ENCODE results near the gene SH3PXD2A.
A peak's percentile ranks its signal among the peaks of the same experiment; 100 is the strongest.

The SH3PXD2A gene

GRCh38 chr10:103679096-103679790, 176.1 kb downstream of the SH3PXD2A start:
- Histone ChIP-seq H3K23ac (ENCODE audit: low read length) (no peak overlapping the region), H3K4me3 (ENCODE audit: low read length) (no peak overlapping the region), H4K5ac (ENCODE audit: low read length) (no peak overlapping the region), H3K18ac (ENCODE audit: low read length) (no peak overlapping the region), H3K79me2 (ENCODE audit: control insufficient read depth, insufficient read depth, low read length) (no peaks in the 10 kb centered on the region), H3K4me2 (ENCODE audit: low read length) (no peak overlapping the region), H3K4me1 (ENCODE audit: control insufficient read depth, low read depth, low read length) (no peaks in the 10 kb centered on the region), H2BK120ac (ENCODE audit: low read depth, low read length) (no peak overlapping the region), H3K56ac (ENCODE audit: low read length) (no peak overlapping the region), H2BK15ac (replicated peaks; ENCODE audit: low read depth) (no peak overlapping the region), H2BK5ac (ENCODE audit: low read length) (no peak overlapping the region), H3K27me3 (ENCODE audit: insufficient read depth, low read length, poor library complexity) (no peaks in the 10 kb centered on the region), H3K36me3 (ENCODE audit: control insufficient read depth, insufficient read depth, low read length) (no peaks in the 10 kb centered on the region), H3K4ac (ENCODE audit: low read depth, low read length) (no peak overlapping the region), H2AK5ac (ENCODE audit: low read length) (no peak overlapping the region), H3K9ac (ENCODE audit: low read length) (no peak overlapping the region), H3K79me1 (ENCODE audit: low read length) (no peaks in the 10 kb centered on the region), H3K27ac (ENCODE audit: low read depth, low read length) (no peak overlapping the region), H4K8ac (ENCODE audit: low read depth, low read length) (no peak overlapping the region)
- no CpG with 5 or more reads among the region's 4 CpGs for WGBS (ENCODE audit: extremely low coverage, insufficient coverage, low lambda C conversion rate)
- no peak for DNase-seq

DNA sequence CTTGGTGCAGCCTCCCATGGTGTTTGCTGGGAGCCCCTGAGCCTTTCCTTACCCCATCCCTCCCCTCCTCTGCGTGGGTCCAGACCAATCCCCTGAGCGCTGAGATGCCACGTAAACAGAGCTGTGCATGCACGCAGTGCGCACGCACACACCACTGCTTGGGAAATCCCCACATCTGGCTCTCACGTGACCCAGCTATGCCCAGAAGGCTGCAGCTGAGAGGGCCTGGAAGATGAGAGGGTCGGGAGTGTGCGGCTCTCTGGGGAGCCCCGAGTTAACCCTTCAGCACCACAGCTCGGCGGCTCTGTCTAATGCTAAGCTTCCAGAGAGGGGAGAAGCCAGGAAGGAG, 177.2 kb downstream of the SH3PXD2A start:
- no peak overlapping the region for H3K9ac ChIP-seq (ENCODE audit: low read length)
- no peak overlapping the region for H3K18ac ChIP-seq (ENCODE audit: low read length)
- no peak overlapping the region for H3K27ac ChIP-seq (ENCODE audit: low read depth, low read length)
- no peak overlapping the region for H4K5ac ChIP-seq (ENCODE audit: low read length)
- no peaks in the 10 kb centered on the region for H3K27me3 ChIP-seq (ENCODE audit: insufficient read depth, low read length, poor library complexity)
- no peak for DNase-seq
- H2BK120ac ChIP-seq (ENCODE audit: low read depth, low read length): no peak overlapping the region
- H2AK5ac ChIP-seq (ENCODE audit: low read length): no peak overlapping the region
- H3K79me2 ChIP-seq (ENCODE audit: control insufficient read depth, insufficient read depth, low read length): no peaks in the 10 kb centered on the region
- H3K4me2 ChIP-seq (ENCODE audit: low read length): no peak overlapping the region
- no peak overlapping the region for H4K8ac ChIP-seq (ENCODE audit: low read depth, low read length)
- no peak overlapping the region for H3K23ac ChIP-seq (ENCODE audit: low read length)
- H3K4ac ChIP-seq (ENCODE audit: low read depth, low read length): no peak overlapping the region
- H2BK5ac ChIP-seq (ENCODE audit: low read length): no peak overlapping the region
- no CpG with 5 or more reads among the region's 12 CpGs for WGBS (ENCODE audit: extremely low coverage, insufficient coverage, low lambda C conversion rate)
- H2BK15ac ChIP-seq (replicated peaks; ENCODE audit: low read depth): no peak overlapping the region
- no peak overlapping the region for H3K4me3 ChIP-seq (ENCODE audit: low read length)
- H3K36me3 ChIP-seq (ENCODE audit: control insufficient read depth, insufficient read depth, low read length): no peaks in the 10 kb centered on the region
- no peaks in the 10 kb centered on the region for H3K4me1 ChIP-seq (ENCODE audit: control insufficient read depth, low read depth, low read length)
- H3K56ac ChIP-seq (ENCODE audit: low read length): no peak overlapping the region
- H3K79me1 ChIP-seq (ENCODE audit: low read length): no peaks in the 10 kb centered on the region

DNA sequence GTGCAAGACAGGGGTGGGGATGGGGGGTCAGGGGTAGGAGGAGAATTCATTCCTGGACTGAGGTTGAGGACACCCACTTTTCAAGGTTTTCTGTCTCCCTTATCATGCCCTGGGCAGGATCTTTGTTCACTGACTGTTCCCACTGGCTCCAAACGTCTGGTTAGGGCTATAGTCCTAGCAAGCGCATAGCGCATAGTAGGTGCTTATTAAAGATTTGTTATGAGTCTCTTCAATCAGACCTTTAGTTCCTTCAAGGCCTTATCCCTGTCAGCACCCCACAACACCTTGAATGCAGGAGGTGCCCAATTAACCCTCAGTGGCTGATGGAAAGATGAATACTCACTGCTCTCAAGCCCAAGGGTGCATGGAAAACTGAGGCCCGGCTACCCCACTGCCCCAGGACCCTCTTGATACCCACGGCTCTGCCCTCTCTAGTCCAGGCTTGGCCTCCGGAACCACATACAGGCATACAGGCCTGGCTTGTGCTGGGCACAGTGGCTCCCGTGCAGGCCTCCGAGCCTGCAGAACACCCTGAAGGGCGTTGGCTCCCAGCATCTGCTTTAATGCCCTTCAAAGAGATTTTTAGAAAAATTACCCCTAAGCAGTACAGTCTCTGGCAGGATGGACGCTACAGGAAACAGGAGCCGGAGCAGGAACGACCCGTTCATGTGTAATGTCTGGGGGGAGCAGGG, 177.7 kb downstream of the SH3PXD2A start:
- no peak overlapping the region for H3K4me3 ChIP-seq (ENCODE audit: low read length)
- WGBS (ENCODE audit: extremely low coverage, insufficient coverage, low lambda C conversion rate): no CpG with 5 or more reads among the region's 13 CpGs
- H3K27ac ChIP-seq (ENCODE audit: low read depth, low read length): no peak overlapping the region

DNA sequence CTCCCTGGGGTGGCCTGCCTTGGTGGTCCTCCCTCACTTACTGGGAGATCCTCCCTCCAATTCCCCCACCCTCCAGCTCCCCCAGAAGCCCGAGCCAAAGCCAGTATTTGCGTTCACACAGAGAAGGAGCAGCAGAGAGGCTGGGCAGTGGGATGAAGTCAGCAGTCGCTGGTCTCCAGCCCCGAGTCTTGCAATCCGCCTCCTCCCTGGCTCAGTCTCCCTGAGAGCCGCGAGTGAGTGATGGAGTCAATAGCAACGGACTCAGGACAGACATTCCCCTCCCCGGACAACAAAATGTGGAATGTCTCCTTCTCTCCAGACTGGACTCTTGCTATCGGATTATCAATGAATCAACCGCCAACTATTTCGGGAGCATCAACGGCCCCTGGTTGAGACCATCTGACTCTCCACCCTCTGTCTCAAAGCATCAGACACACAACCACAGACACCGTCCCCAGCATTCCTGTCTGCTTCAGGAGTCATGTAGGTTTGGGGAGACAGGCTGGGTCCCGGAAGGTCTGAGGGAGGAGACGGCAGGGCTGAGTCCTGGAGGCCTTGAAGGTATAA, 178.4 kb downstream of the SH3PXD2A start:
- no peak overlapping the region for H3K9ac ChIP-seq (ENCODE audit: low read length)
- DNase-seq: peak; percentile 24
- no peak overlapping the region for H3K4me3 ChIP-seq (ENCODE audit: low read length)
- no peak overlapping the region for H3K23ac ChIP-seq (ENCODE audit: low read length)
- H3K4ac ChIP-seq (ENCODE audit: low read depth, low read length): no peak overlapping the region
- no peak overlapping the region for H4K5ac ChIP-seq (ENCODE audit: low read length)
- no peak overlapping the region for H3K4me2 ChIP-seq (ENCODE audit: low read length)
- no peak overlapping the region for H2BK5ac ChIP-seq (ENCODE audit: low read length)
- no peak overlapping the region for H3K56ac ChIP-seq (ENCODE audit: low read length)
- H2BK15ac ChIP-seq (replicated peaks; ENCODE audit: low read depth): no peak overlapping the region
- H4K8ac ChIP-seq (ENCODE audit: low read depth, low read length): no peak overlapping the region
- no peaks in the 10 kb centered on the region for H3K27me3 ChIP-seq (ENCODE audit: insufficient read depth, low read length, poor library complexity)
- no peak overlapping the region for H2AK5ac ChIP-seq (ENCODE audit: low read length)
- H3K4me1 ChIP-seq (ENCODE audit: control insufficient read depth, low read depth, low read length): no peaks in the 10 kb centered on the region
- no peaks in the 10 kb centered on the region for H3K36me3 ChIP-seq (ENCODE audit: control insufficient read depth, insufficient read depth, low read length)
- H2BK120ac ChIP-seq (ENCODE audit: low read depth, low read length): no peak overlapping the region
- H3K27ac ChIP-seq (ENCODE audit: low read depth, low read length): no peak overlapping the region
- no CpG with 5 or more reads among the region's 16 CpGs for WGBS (ENCODE audit: extremely low coverage, insufficient coverage, low lambda C conversion rate)
- no peaks in the 10 kb centered on the region for H3K79me1 ChIP-seq (ENCODE audit: low read length)
- peak overlapping the region; percentile 5 for H3K18ac ChIP-seq (ENCODE audit: low read length)
- H3K79me2 ChIP-seq (ENCODE audit: control insufficient read depth, insufficient read depth, low read length): no peaks in the 10 kb centered on the region

More for the DNA sequence above, 177.7 kb downstream of the SH3PXD2A start:
- Histone ChIP-seq H3K36me3 (ENCODE audit: control insufficient read depth, insufficient read depth, low read length) (no peaks in the 10 kb centered on the region), H2BK5ac (ENCODE audit: low read length) (no peak overlapping the region), H4K8ac (ENCODE audit: low read depth, low read length) (no peak overlapping the region), H3K56ac (ENCODE audit: low read length) (no peak overlapping the region), H3K18ac (ENCODE audit: low read length) (no peak overlapping the region), H3K4me2 (ENCODE audit: low read length) (no peak overlapping the region), H3K4ac (ENCODE audit: low read depth, low read length) (no peak overlapping the region), H3K4me1 (ENCODE audit: control insufficient read depth, low read depth, low read length) (no peaks in the 10 kb centered on the region), H3K27me3 (ENCODE audit: insufficient read depth, low read length, poor library complexity) (no peaks in the 10 kb centered on the region), H3K79me2 (ENCODE audit: control insufficient read depth, insufficient read depth, low read length) (no peaks in the 10 kb centered on the region), H2BK15ac (replicated peaks; ENCODE audit: low read depth) (no peak overlapping the region), H2BK120ac (ENCODE audit: low read depth, low read length) (no peak overlapping the region), H4K5ac (ENCODE audit: low read length) (no peak overlapping the region), H2AK5ac (ENCODE audit: low read length) (no peak overlapping the region), H3K9ac (ENCODE audit: low read length) (no peak overlapping the region), H3K23ac (ENCODE audit: low read length) (no peak overlapping the region), H3K79me1 (ENCODE audit: low read length) (no peaks in the 10 kb centered on the region)
- no peak for DNase-seq

DNA sequence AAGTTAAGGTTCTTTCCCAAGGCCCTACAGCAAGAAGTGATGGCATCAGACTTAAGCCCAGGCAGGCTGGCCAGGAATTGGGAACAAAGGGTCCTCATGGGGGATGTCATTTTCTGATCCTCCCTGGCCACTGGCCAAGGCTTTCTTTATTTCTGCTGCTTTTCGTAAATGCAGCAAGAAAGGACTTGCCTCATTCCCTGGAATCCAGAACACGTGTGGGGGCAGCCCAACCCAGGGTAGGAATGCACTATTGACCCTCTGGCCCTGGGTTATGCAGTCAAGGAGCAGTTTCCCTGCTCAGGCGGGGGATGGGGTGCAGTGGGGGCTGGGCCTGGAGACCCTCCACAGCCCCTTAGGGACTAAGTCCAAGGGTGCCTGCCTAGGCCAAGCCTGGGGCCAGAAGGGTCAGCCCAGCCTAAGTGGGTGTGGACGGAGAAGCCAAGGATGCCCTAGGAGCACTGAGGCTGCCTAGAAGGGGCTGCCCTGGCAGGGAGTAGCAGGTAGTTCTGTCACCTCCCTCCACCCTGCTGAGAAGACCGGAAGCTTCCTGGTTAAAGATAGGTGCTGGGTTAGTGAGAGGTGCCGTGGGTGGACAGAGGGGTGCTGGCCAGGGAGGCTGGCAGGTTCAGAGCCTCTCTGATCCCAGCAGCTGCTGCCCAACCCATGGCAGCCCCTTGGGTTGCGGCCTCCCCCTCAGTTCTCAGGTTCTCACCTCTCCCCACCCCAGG, 179.2 kb downstream of the SH3PXD2A start:
- no peak overlapping the region for H2BK15ac ChIP-seq (replicated peaks; ENCODE audit: low read depth)
- H3K56ac ChIP-seq (ENCODE audit: low read length): no peak overlapping the region
- no peak overlapping the region for H2BK5ac ChIP-seq (ENCODE audit: low read length)
- peak overlapping the region; percentile 5 for H3K18ac ChIP-seq (ENCODE audit: low read length)
- peak; percentile 85 for DNase-seq
- H2BK120ac ChIP-seq (ENCODE audit: low read depth, low read length): no peak overlapping the region
- no peaks in the 10 kb centered on the region for H3K4me1 ChIP-seq (ENCODE audit: control insufficient read depth, low read depth, low read length)
- no peak overlapping the region for H3K27ac ChIP-seq (ENCODE audit: low read depth, low read length)
- H4K5ac ChIP-seq (ENCODE audit: low read length): no peak overlapping the region
- no peaks in the 10 kb centered on the region for H3K36me3 ChIP-seq (ENCODE audit: control insufficient read depth, insufficient read depth, low read length)
- H2AK5ac ChIP-seq (ENCODE audit: low read length): no peak overlapping the region
- H3K4me3 ChIP-seq (ENCODE audit: low read length): no peak overlapping the region
- H3K27me3 ChIP-seq (ENCODE audit: insufficient read depth, low read length, poor library complexity): no peaks in the 10 kb centered on the region
- no peak overlapping the region for H3K4me2 ChIP-seq (ENCODE audit: low read length)
- H3K79me1 ChIP-seq (ENCODE audit: low read length): no peaks in the 10 kb centered on the region
- WGBS (ENCODE audit: extremely low coverage, insufficient coverage, low lambda C conversion rate): no CpG with 5 or more reads among the region's 7 CpGs
- no peaks in the 10 kb centered on the region for H3K79me2 ChIP-seq (ENCODE audit: control insufficient read depth, insufficient read depth, low read length)
- no peak overlapping the region for H3K9ac ChIP-seq (ENCODE audit: low read length)
- H4K8ac ChIP-seq (ENCODE audit: low read depth, low read length): no peak overlapping the region
- no peak overlapping the region for H3K23ac ChIP-seq (ENCODE audit: low read length)
- H3K4ac ChIP-seq (ENCODE audit: low read depth, low read length): no peak overlapping the region
